CD8-positive, alpha-beta memory T cell (primary cell): ENCODE data around the gene ARL4C. TPM values are rescaled to one million over a fixed set of nuclear protein-coding genes. Genes with fewer than 3 reads are reported as not detected.

Experiments used
- CTCF ChIA-PET: fragments of 350-600 bp; sonication (Branson Sonifier 250); formaldehyde crosslinking; loops from one replicate; lab custom pipeline; 2021; ENCODE audit warnings: antibody characterized with exemption; lab: Charles Lee
- POLR2A ChIA-PET: fragments of 350-600 bp; sonication (Branson Sonifier 250); formaldehyde crosslinking; loops from one replicate; lab custom pipeline; 2021; ENCODE audit warnings: antibody characterized with exemption; lab: Charles Lee
- DNase-seq, 5 donors: peaks; one replicate each; pipeline versions ENCODE4 v3.0.0 to v3.0.0-alpha.2; 2020 to 2022; ENCODE audit warnings: mixed read lengths in 1 of 5
- H3K27ac ChIP-seq: one replicate; pipeline ENCODE4 v1.7.0; 2013; ENCODE audit warnings: low read depth, mild to moderate bottlenecking, low read length, moderate library complexity
- H3K27me3 ChIP-seq: 2 replicates; pipeline ENCODE4 v1.7.0; 2013; ENCODE audit warnings: low read length, mild to moderate bottlenecking; ENCODE audit not compliant: insufficient read depth, poor library complexity, severe bottlenecking
- H3K36me3 ChIP-seq: 2 replicates; pipeline ENCODE4 v1.7.0; 2013; ENCODE audit warnings: mild to moderate bottlenecking, low read length, moderate library complexity; ENCODE audit not compliant: insufficient read depth
- H3K4me1 ChIP-seq: 2 replicates; pipeline ENCODE4 v1.7.0; 2013; ENCODE audit warnings: mild to moderate bottlenecking, low read length, moderate library complexity; ENCODE audit not compliant: insufficient read depth
- H3K4me3 ChIP-seq: 2 replicates; pipeline ENCODE4 v1.7.0; 2013; ENCODE audit warnings: mild to moderate bottlenecking, low read length
- H3K9me3 ChIP-seq: 2 replicates; pipeline ENCODE4 v1.7.0; 2013; ENCODE audit warnings: mild to moderate bottlenecking, low read length
- H3K27ac Mint-ChIP-seq, 8 donors: one replicate each; pipeline ENCODE4 v1.8.0; 2020 to 2021; ENCODE audit warnings: mixed read lengths in 8 of 8, mild to moderate bottlenecking in 6 of 8, inconsistent platforms in 3 of 8, moderate library complexity in 3 of 8
- H3K27me3 Mint-ChIP-seq, 2 donors: one replicate each; pipeline ENCODE4 v1.8.0; 2020 to 2021; ENCODE audit warnings: mixed read lengths in 2 of 2, mild to moderate bottlenecking in 1 of 2, moderate library complexity in 1 of 2
- H3K36me3 Mint-ChIP-seq, 3 donors: one replicate each; pipeline ENCODE4 v1.8.0; 2020 to 2021; ENCODE audit warnings: mixed read lengths in 3 of 3, inconsistent platforms in 1 of 3, mild to moderate bottlenecking in 1 of 3
- H3K4me1 Mint-ChIP-seq, 3 donors: one replicate each; pipeline ENCODE4 v1.8.0; 2020 to 2021; ENCODE audit warnings: mixed read lengths in 3 of 3, inconsistent platforms in 1 of 3, mild to moderate bottlenecking in 1 of 3
- H3K4me3 Mint-ChIP-seq, 7 donors: one replicate each; pipeline ENCODE4 v1.8.0; 2020 to 2021; ENCODE audit warnings: mixed read lengths in 7 of 7, mild to moderate bottlenecking in 6 of 7, moderate library complexity in 4 of 7, inconsistent platforms in 2 of 7
- H3K9me3 Mint-ChIP-seq, 5 donors: one replicate each; pipeline ENCODE4 v1.8.0; 2020 to 2022; ENCODE audit warnings: mixed read lengths in 5 of 5, mild to moderate bottlenecking in 3 of 5, moderate library complexity in 2 of 5, inconsistent platforms in 1 of 5
- polyA plus RNA-seq: library from polyadenylated mRNA; unstranded; fragments of 300-500 nt; fragmentation: Illumina TruSeq; gene quantifications from one replicate; pipeline ENCODE4 v1.2.3, GENCODE V29; 2021
- total RNA-seq, 2 experiments: library from RNA; stranded (reverse); gene quantifications; one replicate each; pipeline ENCODE4 v1.2.3, GENCODE V29; 2021

ARL4C gene
- total and polyA plus RNA-seq, 3 experiments from 2014 or later: 54.0 to 247 (median 54.7) TPM

GRCh38 chr2:234496055-234496834 lies 636 bp downstream of the ARL4C start:
- peaks cover 43% of the 10 kb centered on the region for H3K4me1 ChIP-seq
- H3K4me3 Mint-ChIP-seq: peak overlapping the region; percentile 96 to 100 (median 98)
- peaks cover 0 to 8% (median 3%) of the 10 kb centered on the region in 5 donors for H3K9me3 Mint-ChIP-seq
- H3K36me3 ChIP-seq: peaks cover 22% of the 10 kb centered on the region
- H3K27me3 Mint-ChIP-seq: peaks cover 0 to 19% of the 10 kb centered on the region in 2 donors
- H3K27ac Mint-ChIP-seq: peak overlapping the region; percentile 96 to 100 (median 99)
- H3K27ac ChIP-seq: peak overlapping the region; percentile 95
- peak in 3 of 5 donors; percentile 26 to 76 (median 42) for DNase-seq
- CTCF ChIA-PET: interaction anchor here (0.6 to 6.2 kb wide), 16 partner anchors 13 to 484 kb away, joined by 3 to 86 read pairs (median 4); no protein-coding TSS in a partner anchor
- POLR2A ChIA-PET: interaction anchor here (0.8 to 4.0 kb wide), 13 partner anchors 8 to 216 kb away, joined by 3 to 60 read pairs (median 4); no protein-coding TSS in a partner anchor
- peaks cover 23 to 52% (median 38%) of the 10 kb centered on the region in 3 donors for H3K36me3 Mint-ChIP-seq
- H3K4me1 Mint-ChIP-seq: peaks cover 48 to 53% (median 51%) of the 10 kb centered on the region in 3 donors
- peak overlapping the region; percentile 75 for H3K4me3 ChIP-seq
- H3K27me3 ChIP-seq: no peaks in the 10 kb centered on the region
- no peaks in the 10 kb centered on the region for H3K9me3 ChIP-seq

GRCh38 chr2:234495251-234496054 lies 1.4 kb downstream of the ARL4C start:
- H3K4me3 ChIP-seq: peak overlapping the region; percentile 75
- no peaks in the 10 kb centered on the region for H3K27me3 ChIP-seq
- peaks cover 23 to 58% (median 35%) of the 10 kb centered on the region in 3 donors for H3K36me3 Mint-ChIP-seq
- H3K9me3 Mint-ChIP-seq: peaks cover 0 to 8% (median 3%) of the 10 kb centered on the region in 5 donors
- peak overlapping the region; percentile 95 for H3K27ac ChIP-seq
- peaks cover 45% of the 10 kb centered on the region for H3K4me1 ChIP-seq
- peaks cover 0 to 17% of the 10 kb centered on the region in 2 donors for H3K27me3 Mint-ChIP-seq
- H3K4me1 Mint-ChIP-seq: peaks cover 51 to 59% (median 59%) of the 10 kb centered on the region in 3 donors
- H3K27ac Mint-ChIP-seq: peak overlapping the region; percentile 96 to 100 (median 99)
- ChIA-PET POLR2A (interaction anchor here (0.6 to 4.0 kb wide), 13 partner anchors 12 to 205 kb away, joined by 3 to 60 read pairs (median 4); no protein-coding TSS in a partner anchor), CTCF (interaction anchor here (0.6 to 6.2 kb wide), 14 partner anchors 12 to 483 kb away, joined by 3 to 86 read pairs (median 6); no protein-coding TSS in a partner anchor)
- H3K36me3 ChIP-seq: peaks cover 22% of the 10 kb centered on the region
- peak overlapping the region; percentile 96 to 100 (median 98) for H3K4me3 Mint-ChIP-seq
- H3K9me3 ChIP-seq: no peaks in the 10 kb centered on the region
- peak in 4 of 5 donors; percentile 10 to 58 (median 42) for DNase-seq

GRCh38 chr2:234494361-234495250 lies 2.3 kb downstream of the ARL4C start:
- H3K4me3 Mint-ChIP-seq: peak overlapping the region; percentile 96 to 100 (median 98)
- Histone ChIP-seq H3K27ac (peak overlapping the region; percentile 95), H3K9me3 (no peaks in the 10 kb centered on the region), H3K4me3 (peak overlapping the region; percentile 75), H3K36me3 (peaks cover 22% of the 10 kb centered on the region), H3K4me1 (peaks cover 44% of the 10 kb centered on the region), H3K27me3 (no peaks in the 10 kb centered on the region)
- H3K27me3 Mint-ChIP-seq: peaks cover 0 to 19% of the 10 kb centered on the region in 2 donors
- H3K36me3 Mint-ChIP-seq: peaks cover 28 to 64% (median 35%) of the 10 kb centered on the region in 3 donors
- ChIA-PET POLR2A (interaction anchor here (0.6 to 4.0 kb wide), 5 partner anchors 11 to 204 kb away, joined by 3 to 60 read pairs (median 4); no protein-coding TSS in a partner anchor), CTCF (interaction anchor here (1.5 to 6.2 kb wide), 4 partner anchors 11 to 359 kb away, joined by 7 to 86 read pairs (median 16); no protein-coding TSS in a partner anchor)
- H3K27ac Mint-ChIP-seq: peak overlapping the region; percentile 96 to 100 (median 99)
- peak in 4 of 5 donors; percentile 21 to 61 (median 58) for DNase-seq
- H3K4me1 Mint-ChIP-seq: peaks cover 51 to 59% (median 59%) of the 10 kb centered on the region in 3 donors
- peaks cover 0 to 8% (median 3%) of the 10 kb centered on the region in 5 donors for H3K9me3 Mint-ChIP-seq

GRCh38 chr2:234493796-234494195 lies 3.1 kb downstream of the ARL4C start:
- Mint-ChIP-seq H3K27me3 (peaks cover 0 to 21% of the 10 kb centered on the region in 2 donors), H3K36me3 (peaks cover 28 to 69% (median 35%) of the 10 kb centered on the region in 3 donors)
- H3K4me1 ChIP-seq: peaks cover 44% of the 10 kb centered on the region

GRCh38 chr2:234492717-234493485 lies 4.0 kb downstream of the ARL4C start:
- Histone ChIP-seq H3K36me3 (peaks cover 22% of the 10 kb centered on the region), H3K27me3 (no peaks in the 10 kb centered on the region), H3K9me3 (no peaks in the 10 kb centered on the region), H3K4me1 (peaks cover 44% of the 10 kb centered on the region), H3K4me3 (peak overlapping the region; percentile 75), H3K27ac (peak overlapping the region; percentile 95)
- peaks cover 0 to 18% of the 10 kb centered on the region in 2 donors for H3K27me3 Mint-ChIP-seq
- ChIA-PET POLR2A (interaction anchor here (0.5 to 2.1 kb wide), 6 partner anchors 9 to 203 kb away, joined by 3 to 9 read pairs (median 4); no protein-coding TSS in a partner anchor), CTCF (interaction anchor here (0.8 to 6.2 kb wide), 5 partner anchors 21 to 358 kb away, joined by 3 to 86 read pairs (median 3); no protein-coding TSS in a partner anchor)
- peak overlapping the region; percentile 91 to 100 (median 99) for H3K27ac Mint-ChIP-seq
- H3K4me3 Mint-ChIP-seq: peak overlapping the region; percentile 96 to 100 (median 98)
- peaks cover 0 to 8% (median 3%) of the 10 kb centered on the region in 5 donors for H3K9me3 Mint-ChIP-seq
- H3K36me3 Mint-ChIP-seq: peaks cover 30 to 77% (median 35%) of the 10 kb centered on the region in 3 donors
- peaks cover 51 to 59% (median 59%) of the 10 kb centered on the region in 3 donors for H3K4me1 Mint-ChIP-seq
- DNase-seq: peak in 1 of 5 donors; percentile 24

More at GRCh38 chr2:234493796-234494195, 3.1 kb downstream of the ARL4C start:
- CTCF ChIA-PET: interaction anchor here (6.2 kb wide), 1 partner anchor 203 kb away, joined by 86 read pairs; no protein-coding TSS in a partner anchor
- peak overlapping the region; percentile 75 for H3K4me3 ChIP-seq
- no peaks in the 10 kb centered on the region for H3K9me3 ChIP-seq
- H3K27ac Mint-ChIP-seq: peak overlapping the region; percentile 91 to 100 (median 99)
- peaks cover 0 to 8% (median 3%) of the 10 kb centered on the region in 5 donors for H3K9me3 Mint-ChIP-seq
- H3K27me3 ChIP-seq: no peaks in the 10 kb centered on the region
- POLR2A ChIA-PET: interaction anchor here (0.7 to 2.1 kb wide), 2 partner anchors 67 to 202 kb away, joined by 3 to 9 read pairs; no protein-coding TSS in a partner anchor
- DNase-seq: peak in 1 of 5 donors; percentile 26
- H3K27ac ChIP-seq: peak overlapping the region; percentile 95
- peaks cover 22% of the 10 kb centered on the region for H3K36me3 ChIP-seq
- peaks cover 51 to 59% (median 59%) of the 10 kb centered on the region in 3 donors for H3K4me1 Mint-ChIP-seq
- peak overlapping the region; percentile 96 to 100 (median 98) for H3K4me3 Mint-ChIP-seq

- peak in 1 of 5 donors; percentile 28 for DNase-seq
- Mint-ChIP-seq H3K4me3 (peak overlapping the region; percentile 96 to 100 (median 98)), H3K36me3 (peaks cover 30 to 82% (median 35%) of the 10 kb centered on the region in 3 donors), H3K9me3 (peaks cover 0 to 8% (median 3%) of the 10 kb centered on the region in 5 donors), H3K4me1 (peaks cover 58 to 66% (median 65%) of the 10 kb centered on the region in 3 donors), H3K27ac (peak overlapping the region; percentile 91 to 100 (median 99)), H3K27me3 (peaks cover 0 to 18% of the 10 kb centered on the region in 2 donors)
- Histone ChIP-seq H3K27ac (peak overlapping the region; percentile 95), H3K4me3 (peak overlapping the region; percentile 75), H3K4me1 (peaks cover 49% of the 10 kb centered on the region), H3K9me3 (no peaks in the 10 kb centered on the region), H3K36me3 (peaks cover 22% of the 10 kb centered on the region), H3K27me3 (no peaks in the 10 kb centered on the region)
- CTCF ChIA-PET: interaction anchor here (1.2 to 1.3 kb wide), 3 partner anchors 71 to 357 kb away, joined by 3 to 5 read pairs (median 3); no protein-coding TSS in a partner anchor
- POLR2A ChIA-PET: interaction anchor here (0.7 to 2.1 kb wide), 4 partner anchors 8 to 202 kb away, joined by 3 to 9 read pairs (median 5); no protein-coding TSS in a partner anchor
Measured at GRCh38 chr2:234491897-234492296, 5.0 kb downstream of the ARL4C start.
